ENCODE results near the gene ZFC3H1.
"Not testable (repeated sequence)": the region's sequence is repeated elsewhere in the genome, so short reads cannot be mapped to it uniquely, and the experiment has no call there.

Gene ZFC3H1

GRCh38 chr12:71576496-71576895 lies 87.2 kb downstream of the ZFC3H1 start:
- DNase-seq (ENCODE audit: low read depth), result no peak

GRCh38 chr12:71569885-71570284 lies 93.8 kb downstream of the ZFC3H1 start:
- not testable (repeated sequence) for DNase-seq (ENCODE audit: low read depth)

- DNase-seq (ENCODE audit: low read depth), result no peak
These were observed 96.1 kb downstream of the ZFC3H1 start for GRCh38 chr12:71567537-71567936.

GRCh38 chr12:71566655-71567054 lies 97.0 kb downstream of the ZFC3H1 start:
- no peak for DNase-seq (ENCODE audit: low read depth)

GRCh38 chr12:71565535-71565934 lies 98.1 kb downstream of the ZFC3H1 start:
- DNase-seq (ENCODE audit: low read depth), result no peak

GRCh38 chr12:71562676-71563595 lies 100.7 kb downstream of the ZFC3H1 start:
- DNase-seq (ENCODE audit: low read depth), result no peak
